Fibroblast of upper back skin (primary cell): ENCODE measurements around the gene GATA1.
"Not testable (repeated sequence)": the region's sequence is repeated elsewhere in the genome, so short reads cannot be mapped to it uniquely, and the experiment has no call there.

Experiments
- DNase-seq: peaks from one replicate; pipeline ENCODE4 v3.0.0-alpha.2; 2013

Gene GATA1

DNA sequence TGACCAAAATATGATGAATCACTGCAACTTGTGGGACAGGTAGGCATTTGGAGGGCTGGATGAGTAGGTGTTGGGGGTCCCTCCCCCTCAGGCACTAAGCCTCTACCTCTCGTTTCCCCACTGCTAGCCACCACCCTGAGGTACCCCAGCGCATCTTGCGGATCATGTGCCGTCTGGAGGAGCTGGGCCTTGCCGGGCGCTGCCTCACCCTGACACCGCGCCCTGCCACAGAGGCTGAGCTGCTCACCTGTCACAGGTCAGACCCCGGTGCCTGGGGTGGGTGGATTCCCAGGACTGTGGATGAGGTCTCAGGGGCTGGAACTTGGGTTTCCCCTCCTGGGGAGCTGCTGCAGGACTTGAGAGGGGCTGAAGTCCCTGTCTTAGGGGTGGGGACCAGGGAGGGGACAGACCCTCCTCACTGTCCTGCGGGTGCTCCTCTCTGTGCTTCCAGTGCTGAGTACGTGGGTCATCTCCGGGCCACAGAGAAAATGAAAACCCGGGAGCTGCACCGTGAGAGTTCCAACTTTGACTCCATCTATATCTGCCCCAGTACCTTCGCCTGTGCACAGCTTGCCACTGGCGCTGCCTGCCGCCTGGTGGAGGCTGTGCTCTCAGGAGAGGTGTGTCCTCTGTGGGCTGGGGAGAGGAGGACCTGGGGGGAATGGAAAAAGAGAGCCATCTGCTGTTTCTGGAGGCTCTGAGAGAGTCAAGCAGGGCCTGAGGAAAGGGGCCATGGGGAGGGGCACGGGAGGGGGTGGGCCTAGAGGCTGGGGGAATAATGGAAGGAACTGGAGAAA, 29.8 kb downstream of the GATA1 start:
- DNase-seq, result no peak

DNA sequence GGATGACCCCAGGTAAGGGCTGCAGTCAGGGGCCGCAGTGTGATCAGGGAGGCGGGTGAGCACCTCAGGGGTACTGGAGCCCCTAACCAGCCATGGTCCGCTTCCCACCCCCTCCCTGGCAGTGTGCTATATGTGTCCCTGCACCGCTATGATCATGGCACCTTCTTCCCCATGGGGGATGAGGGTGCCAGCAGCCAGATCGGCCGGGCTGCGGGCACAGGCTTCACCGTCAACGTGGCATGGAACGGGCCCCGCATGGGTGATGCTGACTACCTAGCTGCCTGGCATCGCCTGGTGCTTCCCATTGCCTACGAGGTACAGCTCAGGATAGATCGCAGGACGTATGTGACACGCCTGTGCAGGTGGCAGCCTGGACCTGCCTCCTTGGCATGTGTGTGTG, 31.7 kb downstream of the GATA1 start:
- DNase-seq, result no peak

DNA sequence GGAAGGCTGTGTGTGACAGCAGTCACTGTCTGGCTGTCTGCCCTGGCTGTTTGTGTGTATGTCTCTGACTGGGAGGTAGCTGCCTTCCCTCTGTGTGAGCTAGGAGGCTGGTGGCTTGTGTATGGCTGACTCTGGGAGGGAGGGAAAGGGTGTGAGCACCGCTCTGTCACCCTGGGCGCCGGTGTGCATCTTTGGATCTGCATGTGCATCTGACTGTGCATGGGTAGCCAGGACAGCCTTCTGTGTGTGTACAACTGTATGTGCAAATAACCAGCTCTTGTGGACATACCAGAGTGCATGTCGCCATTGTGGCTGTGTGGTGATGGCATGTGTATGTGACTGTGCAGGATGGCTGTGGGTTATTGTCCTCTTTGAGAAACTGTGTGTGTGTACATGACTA, 32.5 kb downstream of the GATA1 start:
- no peak for DNase-seq

DNA sequence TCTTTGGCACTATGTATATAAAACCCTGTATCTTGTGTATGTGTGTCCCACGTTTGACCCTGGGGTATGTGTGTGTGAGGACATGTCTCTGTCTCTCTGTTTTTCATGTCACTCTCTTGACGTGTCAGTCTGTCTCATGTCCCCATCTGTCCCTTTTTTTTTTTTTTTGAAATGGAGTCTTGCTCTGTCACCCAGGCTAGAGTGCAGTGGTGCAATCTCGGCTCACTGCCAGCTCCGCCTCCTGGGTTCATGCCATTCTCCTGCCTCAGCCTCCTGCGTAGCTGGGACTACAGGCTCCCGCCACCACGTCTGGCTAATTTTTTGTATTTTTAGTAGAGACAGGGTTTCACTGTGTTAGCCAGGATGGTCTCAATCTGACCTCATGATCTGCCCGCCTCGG, 33.0 kb downstream of the GATA1 start:
- DNase-seq, result not testable (repeated sequence)

DNA sequence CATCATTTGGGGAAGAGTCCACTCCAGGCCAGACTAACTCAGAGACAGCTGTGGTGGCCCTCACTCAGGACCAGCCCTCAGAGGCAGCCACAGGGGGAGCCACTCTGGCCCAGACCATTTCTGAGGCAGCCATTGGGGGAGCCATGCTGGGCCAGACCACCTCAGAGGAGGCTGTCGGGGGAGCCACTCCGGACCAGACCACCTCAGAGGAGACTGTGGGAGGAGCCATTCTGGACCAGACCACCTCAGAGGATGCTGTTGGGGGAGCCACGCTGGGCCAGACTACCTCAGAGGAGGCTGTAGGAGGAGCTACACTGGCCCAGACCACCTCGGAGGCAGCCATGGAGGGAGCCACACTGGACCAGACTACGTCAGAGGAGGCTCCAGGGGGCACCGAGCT, 36.7 kb downstream of the GATA1 start:
- no peak for DNase-seq

DNA sequence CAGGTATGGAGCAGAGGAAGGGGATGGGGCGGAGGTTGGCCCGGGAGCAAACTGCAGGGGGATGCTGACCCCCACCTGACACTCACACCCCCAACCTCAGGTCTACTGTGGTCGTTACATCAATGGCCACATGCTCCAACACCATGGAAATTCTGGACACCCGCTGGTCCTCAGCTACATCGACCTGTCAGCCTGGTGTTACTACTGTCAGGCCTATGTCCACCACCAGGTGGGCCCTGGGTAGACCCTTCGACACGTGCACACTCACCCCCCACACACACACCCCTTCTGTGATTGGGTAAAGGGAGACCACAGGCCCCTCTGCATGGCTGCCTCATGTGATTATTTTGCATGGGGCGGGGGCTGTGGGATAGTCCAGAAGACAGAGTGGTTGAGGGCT, 37.7 kb downstream of the GATA1 start:
- DNase-seq, result no peak

- DNase-seq, result no peak
These were observed 39.9 kb downstream of the GATA1 start, which contains the start of gene ERAS for GRCh38 chrX:48826135-48826875. Gene ERAS (plus strand): TSS chrX:48826513. CDS start chrX:48829124, 2,611 bp downstream.

- DNase-seq, result no peak
These were observed 40.7 kb downstream of the GATA1 start for GRCh38 chrX:48826876-48827653.

- no peak for DNase-seq
These were observed 41.2 kb downstream of the GATA1 start for GRCh38 chrX:48827654-48827968.

GRCh38 chrX:48829016-48829735, 42.8 kb downstream of the GATA1 start:
- DNase-seq, result no peak

DNA sequence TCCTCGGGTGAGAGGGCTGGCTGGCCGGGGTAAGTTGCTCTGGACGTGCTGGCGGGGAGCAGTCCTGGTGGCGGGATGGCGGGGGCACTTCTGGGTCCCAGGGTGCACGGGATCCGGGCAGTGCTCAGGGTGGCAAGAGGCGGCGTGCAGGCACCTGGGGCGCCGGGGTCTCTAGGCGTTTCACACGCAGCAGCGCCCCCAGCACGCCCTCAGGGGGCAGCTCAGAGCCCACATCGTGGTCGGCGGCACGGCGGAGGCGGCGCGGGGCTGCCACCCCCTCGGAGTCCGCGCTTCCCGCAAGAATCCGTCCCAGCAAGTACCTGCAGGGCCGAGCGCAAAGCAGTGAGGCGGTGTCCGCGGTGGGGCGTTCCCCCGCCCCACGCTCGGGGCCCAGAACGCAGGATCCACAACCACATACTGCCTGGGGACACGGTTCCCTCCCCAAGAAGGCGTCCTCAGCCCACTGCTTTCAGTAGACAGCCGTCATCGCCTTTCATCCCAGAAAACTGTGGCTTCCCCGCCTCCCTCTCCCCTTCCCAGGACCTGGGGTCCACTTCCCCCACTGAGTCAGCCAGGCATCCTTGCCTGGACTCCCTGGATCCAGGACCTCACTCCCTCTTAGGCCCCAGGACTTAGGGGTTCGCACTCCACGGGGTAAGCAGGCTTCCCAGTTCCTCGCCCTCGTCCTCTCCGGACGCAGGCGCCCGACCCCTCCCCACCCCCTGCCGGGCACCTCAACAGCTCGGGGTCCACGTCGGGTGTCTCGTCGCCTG, 44.9 kb downstream of the GATA1 start:
- DNase-seq, result no peak

GRCh38 chrX:48831909-48832291, 45.5 kb downstream of the GATA1 start:
- DNase-seq, result no peak

DNA sequence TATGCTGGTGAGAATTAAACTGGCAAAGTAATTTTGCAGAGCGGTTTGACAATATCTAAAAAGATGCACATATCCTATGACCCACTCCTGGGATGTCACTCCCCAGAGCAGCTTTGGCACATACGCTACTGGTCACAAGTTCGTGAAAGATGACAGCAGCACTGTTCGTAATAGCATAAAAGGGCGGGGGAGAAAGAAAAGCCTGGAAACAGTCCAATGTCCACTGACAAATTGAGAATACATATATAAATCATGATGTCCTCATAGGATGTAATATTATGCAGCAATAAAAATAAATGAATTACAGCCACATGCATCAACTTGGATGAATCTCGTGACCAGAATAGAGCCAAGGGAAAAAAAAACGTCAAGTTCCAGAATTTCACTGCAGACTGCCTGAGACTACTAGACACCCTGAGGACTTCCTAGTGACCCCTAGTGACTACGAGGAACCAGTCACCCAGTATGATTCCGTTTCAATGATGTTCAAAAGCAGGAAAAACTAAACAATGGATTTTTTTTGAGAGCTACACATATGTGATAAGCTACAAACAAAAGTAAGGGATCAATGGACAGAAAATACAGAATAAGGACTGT, 47.2 kb downstream of the GATA1 start:
- no peak for DNase-seq

- DNase-seq, result no peak
These were observed 48.0 kb downstream of the GATA1 start for GRCh38 chrX:48834383-48834709.

GRCh38 chrX:48835524-48836329, 49.3 kb downstream of the GATA1 start, which contains the start of gene PCSK1N:
Gene PCSK1N (minus strand): TSS chrX:48835610. CDS start chrX:48835532, 78 bp downstream.
- no peak for DNase-seq

GRCh38 chrX:48839686-48840085, 53.3 kb downstream of the GATA1 start:
- no peak for DNase-seq
